HG02759 (cell line): ENCODE results near the gene AARS2.

ENCODE experiments used
- ATAC-seq: cut with Tn5 transposase; IDR thresholded peaks from one replicate; pipeline ENCODE4 v1.9.1; 2021; ENCODE audit warnings: mild to moderate bottlenecking, moderate library complexity; ENCODE audit not compliant: unreplicated experiment

The AARS2 gene

DNA sequence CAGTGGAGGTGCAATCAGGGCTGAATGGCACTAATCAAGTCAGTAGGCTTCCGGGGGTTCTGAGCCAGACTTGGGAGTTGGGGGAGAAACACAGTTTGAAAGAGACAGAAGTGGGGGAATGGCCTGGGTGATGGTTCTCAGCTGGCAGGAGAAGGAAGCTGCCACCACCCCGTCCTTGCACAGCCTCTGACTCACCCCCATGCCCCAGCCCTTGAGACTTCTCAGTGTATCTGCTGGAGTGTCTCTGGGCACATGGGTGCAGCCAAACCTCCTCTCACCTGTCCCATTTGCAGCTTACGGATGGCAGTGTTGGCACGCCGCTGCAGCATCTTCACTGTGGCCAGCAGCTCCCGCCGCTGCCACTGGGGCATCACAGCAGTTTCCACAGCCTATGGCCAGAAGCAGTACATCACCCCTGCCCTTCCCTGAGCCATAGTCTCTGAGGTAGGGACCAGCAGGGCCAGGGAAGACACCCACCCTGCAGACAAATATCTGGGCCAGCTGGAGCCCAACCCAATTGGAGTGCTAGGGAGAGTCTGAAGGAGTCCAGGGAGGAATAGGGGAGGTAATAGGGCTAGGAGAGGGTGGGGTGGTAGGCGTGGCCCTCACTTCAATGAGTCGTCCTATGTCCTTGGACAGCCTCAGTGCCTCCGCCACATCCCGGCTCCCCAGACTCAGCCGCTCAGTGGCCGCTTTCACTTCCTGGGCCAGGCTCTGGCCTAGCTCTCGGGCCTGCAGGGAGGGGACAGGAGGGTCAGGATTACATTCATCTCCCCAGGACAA lies 11.2 kb downstream of the AARS2 start:
- ATAC-seq = no peak

- no peak for ATAC-seq
Observed at GRCh38 chr6:44301106-44301505, 12.0 kb downstream of the AARS2 start.

DNA sequence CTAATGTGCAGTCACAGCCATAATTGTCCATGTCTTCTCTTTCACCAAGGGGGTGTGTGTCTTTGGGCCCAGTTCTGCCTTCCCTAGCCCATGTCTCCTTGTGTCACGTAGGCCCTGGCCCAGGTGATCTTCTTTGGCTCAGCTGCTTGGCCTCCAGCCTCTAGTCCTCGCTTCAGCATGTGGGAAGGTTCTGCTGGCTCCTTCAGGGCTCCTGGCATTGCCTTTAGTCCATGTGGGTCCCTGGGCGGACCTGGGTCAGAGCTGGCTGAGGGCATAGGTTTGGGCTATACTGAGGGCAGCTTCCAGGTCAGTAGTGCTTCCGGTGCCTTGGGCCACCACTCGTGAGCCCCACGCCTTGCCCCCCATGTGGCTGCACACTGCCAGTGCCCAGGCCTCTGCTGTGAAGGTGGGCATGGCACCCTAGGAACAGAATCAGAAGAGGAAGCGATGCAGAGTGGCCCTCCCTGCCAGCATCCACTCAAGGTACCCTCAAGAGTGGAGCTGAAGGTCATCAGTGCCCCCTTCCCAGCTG lies 12.8 kb downstream of the AARS2 start:
- no peak for ATAC-seq

DNA sequence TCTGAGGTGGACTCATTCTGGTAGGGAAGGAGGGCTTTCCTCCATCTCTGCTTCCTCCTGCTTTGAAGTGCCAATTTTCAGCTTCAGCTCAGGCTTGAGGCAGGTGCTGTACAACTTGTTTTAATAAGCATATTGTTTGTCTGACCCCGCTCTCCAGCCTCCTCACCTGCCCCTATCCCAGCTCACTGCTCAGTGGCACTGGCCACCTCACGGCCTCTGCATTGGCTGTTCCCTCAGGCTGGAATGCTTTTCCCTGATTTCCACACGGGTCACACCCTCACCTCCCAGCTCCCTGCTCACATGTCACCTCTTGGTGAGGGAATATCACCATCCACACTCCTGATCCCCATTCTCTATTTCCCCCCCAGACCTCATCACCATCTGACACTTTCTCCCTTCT lies 14.3 kb downstream of the AARS2 start:
- no peak for ATAC-seq

DNA sequence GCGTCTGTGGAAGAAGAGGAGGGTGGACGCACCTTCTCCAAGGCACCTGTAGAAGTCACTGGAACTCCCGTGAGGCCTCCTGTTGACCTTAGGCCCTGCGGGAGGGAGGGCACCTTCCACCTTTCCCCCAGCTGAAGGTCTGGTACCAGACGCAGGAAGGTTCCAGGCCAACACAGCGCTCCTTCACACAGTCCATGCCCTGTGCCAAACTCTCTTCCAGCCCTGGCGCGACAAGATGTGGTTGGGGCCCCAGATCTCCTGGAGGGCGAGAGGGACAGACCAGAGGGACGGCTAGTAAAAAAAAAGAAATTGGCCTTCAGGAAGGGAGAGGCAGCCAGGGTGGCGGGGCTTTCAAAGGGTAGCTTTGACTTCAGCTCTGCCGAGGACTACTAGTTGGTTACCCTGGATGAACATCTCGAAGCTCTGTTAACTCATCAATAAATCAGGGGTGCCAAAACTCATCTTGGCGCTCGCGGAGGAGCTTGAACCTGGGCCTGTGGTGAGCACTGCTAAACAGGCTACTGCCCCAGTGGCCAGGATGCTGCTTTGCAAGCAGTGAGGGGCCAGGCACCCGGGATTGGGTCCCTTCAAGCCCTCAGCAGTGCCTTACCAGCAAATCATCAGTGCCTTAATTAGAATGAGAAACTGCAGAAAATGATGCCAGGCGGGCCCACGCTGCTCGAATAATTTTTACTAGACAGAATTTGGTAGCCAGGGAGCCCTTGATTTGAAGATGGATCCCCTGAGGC lies 14.9 kb downstream of the AARS2 start:
- no peak for ATAC-seq

DNA sequence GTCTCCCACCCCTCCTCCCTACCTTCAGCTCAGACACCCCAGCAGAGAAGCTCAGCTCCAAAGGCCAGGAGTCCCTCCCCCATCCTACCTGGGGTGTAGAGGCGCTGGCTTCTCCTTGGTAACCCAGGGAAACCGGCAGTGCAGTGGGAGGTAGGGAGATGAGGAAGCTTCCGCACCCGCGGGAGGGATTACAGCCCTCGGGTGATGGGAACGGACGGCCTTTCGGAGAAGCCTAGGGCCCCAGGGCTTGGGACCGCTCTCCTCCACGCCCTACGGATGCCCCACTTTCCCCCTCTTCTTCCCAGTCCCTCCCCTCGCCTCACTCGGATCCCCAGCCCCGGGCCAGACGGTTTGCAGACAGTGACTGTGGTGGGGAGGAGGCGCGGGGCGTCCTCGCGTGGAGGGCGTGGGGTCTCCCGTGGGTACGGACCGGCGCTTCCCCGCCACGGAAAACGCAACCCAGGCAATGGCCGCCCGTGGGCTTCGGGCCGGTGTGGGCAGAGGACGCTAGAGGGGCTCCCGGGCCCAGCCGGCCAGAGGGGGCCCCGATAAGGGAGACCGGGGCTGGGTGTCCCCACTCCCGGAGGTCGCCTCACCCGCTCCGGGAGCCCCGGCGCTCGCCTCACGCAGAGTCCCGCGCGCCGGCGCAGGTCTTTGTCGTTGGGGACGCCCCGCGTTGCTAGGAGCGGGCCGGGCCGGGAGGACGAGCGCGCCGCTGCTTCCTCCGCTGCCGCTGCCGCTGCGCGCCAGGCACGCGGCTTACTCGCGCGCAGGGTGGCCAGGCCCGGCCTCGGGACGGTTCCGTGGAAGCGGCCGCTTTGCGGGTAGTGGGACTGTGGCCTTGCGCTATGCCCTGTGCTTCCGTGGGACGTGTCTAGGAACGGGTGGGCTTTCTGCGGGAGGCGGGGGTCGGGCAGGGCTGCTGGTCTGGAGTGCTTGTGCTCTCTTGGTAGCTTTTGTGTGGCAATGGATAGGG lies 15.8 kb downstream of the AARS2 start:
- ATAC-seq = peak; percentile 59

DNA sequence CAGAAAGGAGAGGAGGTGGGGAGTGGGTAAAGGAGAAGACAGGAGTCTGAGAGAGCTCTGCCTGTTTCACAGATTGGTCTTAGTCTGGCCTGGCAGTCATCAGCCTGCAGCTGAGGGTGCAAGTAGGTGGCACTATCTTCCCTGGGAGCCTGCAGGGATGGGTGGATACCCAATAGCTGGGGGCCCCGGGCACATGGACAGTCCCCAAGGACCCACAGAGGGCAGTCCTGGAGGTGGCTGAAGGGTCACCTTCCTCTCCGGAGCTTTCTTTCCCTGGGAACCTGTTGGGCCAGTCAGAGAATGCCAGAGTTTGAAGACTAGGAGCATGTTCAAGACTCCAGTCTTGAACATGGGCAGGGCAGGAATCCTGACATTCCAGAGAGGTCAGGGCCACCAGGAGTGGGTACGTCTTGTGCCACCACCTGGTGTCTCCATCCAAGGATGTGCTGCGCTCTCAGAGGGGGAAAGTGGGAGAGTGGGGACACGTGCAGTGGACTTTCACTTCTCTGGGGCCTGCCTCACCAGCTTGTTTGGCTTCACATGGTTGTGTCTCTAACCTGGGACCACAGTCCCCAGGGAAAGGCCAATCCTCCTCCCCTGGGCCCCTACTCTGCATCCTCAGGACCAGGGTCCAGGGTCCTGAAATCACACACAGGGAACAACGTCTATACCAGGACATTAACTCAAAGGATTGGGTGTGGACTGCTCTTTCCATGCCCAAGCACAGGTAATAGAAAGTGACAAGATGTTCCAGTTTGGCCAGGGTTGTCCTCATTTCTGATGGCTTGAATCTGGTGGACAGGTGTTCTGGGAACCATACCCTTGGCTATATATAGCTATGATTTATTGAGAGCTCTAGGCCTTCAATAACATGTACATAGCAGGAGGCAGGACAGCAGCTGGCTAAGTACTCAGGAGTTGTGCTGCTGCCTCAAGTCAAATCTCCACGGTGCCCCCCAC lies 18.0 kb downstream of the AARS2 start:
- no peak for ATAC-seq

- ATAC-seq = no peak
Observed at GRCh38 chr6:44292661-44293365, 20.3 kb downstream of the AARS2 start.

DNA sequence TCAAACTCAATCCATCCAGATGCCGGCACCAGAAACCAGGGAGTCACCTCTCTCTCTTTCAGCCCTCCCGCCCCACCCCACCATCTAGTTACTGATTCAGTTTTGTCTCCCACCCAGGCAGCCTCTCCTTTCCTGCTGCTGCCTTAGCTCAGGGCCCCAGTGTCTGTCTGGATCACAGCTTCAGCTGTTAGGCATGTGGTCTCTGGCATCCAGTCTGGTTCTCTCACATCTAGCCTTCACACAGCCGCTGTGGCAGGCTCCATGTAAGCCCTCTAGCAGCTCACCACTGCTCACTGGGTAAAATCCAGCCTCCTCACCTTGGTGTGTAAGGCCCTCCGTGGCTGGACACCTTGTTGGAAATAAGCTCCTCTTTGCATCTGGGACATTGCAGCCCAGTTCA lies 21.3 kb downstream of the AARS2 start:
- no peak for ATAC-seq

DNA sequence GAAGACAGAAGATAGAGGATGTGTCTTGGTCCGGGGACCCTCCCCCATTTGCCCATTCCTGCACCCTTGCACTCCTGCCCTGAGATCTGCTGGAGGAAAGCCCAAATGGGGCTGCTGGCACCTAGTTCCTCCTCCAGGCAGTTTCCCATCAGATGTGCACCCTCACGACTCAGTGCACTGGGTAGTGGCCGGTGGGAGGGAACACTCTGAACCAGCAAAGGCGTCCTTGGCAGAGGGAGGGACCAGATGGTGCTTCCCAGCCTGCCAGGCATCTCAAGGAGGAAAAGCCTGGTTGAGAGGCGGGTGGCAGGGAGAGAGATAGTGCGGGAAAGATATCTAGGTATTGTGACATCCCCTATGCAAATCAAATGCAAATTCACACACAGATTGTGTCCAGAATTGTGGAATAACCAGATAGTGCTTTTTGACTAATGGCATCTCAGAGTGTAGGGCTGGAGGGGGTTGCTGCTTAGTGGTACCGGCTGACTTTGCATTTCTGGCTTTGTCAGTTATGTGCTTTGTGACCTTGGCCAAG lies 23.4 kb downstream of the AARS2 start:
- ATAC-seq = no peak

- ATAC-seq = no peak
Observed at GRCh38 chr6:44286747-44287146, 26.4 kb downstream of the AARS2 start.

DNA sequence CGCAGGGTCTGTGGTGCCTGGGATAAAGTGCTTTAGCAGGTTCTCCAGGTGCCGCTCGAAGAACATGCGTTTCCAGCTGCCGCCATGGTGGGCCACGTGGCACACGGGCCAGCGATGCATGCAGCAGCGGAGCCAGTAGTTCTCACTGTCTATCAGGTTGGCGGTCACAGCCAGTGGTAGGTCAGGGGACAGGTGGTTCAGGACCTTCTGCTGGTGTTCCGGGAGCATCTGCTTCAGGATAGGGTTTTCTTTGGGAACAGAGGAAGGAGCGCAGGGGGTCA lies 26.9 kb downstream of the AARS2 start:
- ATAC-seq = no peak

GRCh38 chr6:44285552-44286284 lies 27.4 kb downstream of the AARS2 start:
- no peak for ATAC-seq

- no peak for ATAC-seq
Observed at GRCh38 chr6:44284867-44285266, 28.3 kb downstream of the AARS2 start.

DNA sequence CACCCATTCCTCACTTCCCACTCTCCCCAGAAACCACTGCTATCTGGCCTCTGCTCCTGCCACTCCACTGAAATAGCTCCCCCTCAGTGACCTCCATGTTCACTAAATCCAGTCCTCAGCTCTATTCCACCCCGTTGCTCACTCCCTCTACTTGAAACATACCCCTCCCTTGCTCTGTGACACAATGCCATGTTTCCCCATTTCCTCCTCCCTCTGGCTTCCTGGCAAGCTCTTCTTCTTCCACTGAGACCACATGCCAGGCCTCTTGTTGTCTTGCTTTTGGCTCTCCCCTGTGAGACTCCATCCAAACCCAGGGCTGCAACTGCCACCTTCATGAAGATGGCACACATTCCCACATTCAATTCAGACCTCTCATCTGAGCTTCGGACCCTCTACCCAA lies 29.0 kb downstream of the AARS2 start:
- no peak for ATAC-seq

GRCh38 chr6:44278774-44279697 lies 34.1 kb downstream of the AARS2 start:
- ATAC-seq = no peak

- no peak for ATAC-seq
Observed at GRCh38 chr6:44278315-44278714, 34.8 kb downstream of the AARS2 start.
